ENCODE measurements around the gene TRIM54.
"Not testable (repeated sequence)": the region's sequence is repeated elsewhere in the genome, so short reads cannot be mapped to it uniquely, and the experiment has no call there.

Gene TRIM54

DNA sequence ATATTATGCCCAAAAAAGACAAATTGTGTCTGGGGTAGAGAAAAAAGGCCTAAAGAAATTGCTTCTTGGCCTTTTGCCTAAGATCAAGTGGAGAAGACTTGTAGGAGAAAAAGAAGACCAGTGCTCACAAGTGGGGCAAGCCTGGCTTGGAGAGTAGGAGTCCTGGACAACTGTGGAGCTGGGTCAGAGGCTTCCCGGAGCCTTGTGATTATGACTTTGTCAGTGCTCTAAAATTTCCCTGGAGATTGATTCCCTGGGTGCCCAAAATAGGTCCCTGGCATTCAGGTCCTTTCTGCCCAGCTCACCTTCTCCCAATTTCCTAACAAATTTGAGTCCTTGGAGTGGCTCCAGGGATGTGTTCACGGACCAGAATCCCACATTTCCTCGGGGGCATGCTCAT, 787 bp upstream of the TRIM54 start:
- H3K4me3 ChIP-seq (ENCODE audit: low read depth, low read length) = no peak overlapping the region

DNA sequence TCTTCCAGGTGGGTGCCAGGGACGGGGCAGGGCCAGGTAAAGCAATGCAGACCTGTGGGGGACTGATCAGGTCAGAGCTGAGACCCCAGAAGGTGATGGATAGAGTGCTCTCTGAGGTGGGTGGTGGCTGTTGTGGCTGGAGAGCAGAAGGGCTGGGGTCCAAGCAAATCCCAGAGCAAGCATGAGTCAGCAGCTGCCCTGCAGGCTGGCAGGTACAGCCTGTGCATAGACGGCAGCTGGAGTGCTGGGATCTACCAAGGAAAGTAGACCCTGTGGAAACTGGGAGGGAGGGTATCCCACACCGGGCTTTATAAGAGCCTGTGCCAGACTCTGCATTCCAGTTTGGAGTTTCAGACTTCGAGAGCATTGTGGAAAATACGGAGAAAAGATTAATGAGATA, 663 bp downstream of the TRIM54 start:
- no peak overlapping the region for H3K4me3 ChIP-seq (ENCODE audit: low read depth, low read length)

DNA sequence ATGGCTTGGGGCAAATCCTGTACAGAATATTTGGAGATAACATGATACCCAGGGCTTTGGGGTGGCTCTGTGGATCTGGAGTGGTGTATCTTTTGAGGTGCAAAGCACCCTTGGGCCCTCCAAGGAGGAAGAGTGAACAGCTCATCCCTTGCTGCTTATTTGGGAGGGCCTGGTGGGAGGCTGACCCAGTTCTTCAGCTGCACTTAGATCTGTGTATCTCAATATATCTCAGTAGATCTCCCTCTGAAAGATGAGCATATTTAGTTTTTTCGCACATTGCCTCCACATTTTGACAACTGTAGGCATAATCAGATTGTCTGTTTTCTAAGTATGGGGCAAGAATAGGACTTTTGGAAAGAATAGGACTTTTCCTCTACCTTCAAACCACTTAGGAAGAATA, 2.8 kb downstream of the TRIM54 start:
- no peak overlapping the region for H3K4me3 ChIP-seq (ENCODE audit: low read depth, low read length)

DNA sequence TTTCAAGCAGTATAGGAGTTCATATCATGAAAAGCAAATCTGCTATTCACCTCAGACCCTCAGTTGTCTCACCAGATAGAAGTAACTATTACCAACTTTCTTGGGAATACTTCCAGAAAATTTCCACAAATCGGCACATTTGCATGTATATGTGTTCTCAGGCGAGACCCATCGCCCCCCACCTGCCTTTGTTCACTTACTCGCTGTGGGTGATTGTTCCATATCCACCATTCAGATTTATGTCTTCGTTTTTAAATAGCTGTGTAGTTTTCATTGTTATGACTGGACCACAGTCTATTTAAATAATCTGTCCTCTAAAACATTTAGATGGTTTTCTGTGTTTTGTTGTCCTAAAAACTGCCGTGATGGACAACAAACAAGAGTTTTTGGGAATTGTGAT, 3.3 kb downstream of the TRIM54 start:
- H3K4me3 ChIP-seq (ENCODE audit: low read depth, low read length) = no peak overlapping the region

DNA sequence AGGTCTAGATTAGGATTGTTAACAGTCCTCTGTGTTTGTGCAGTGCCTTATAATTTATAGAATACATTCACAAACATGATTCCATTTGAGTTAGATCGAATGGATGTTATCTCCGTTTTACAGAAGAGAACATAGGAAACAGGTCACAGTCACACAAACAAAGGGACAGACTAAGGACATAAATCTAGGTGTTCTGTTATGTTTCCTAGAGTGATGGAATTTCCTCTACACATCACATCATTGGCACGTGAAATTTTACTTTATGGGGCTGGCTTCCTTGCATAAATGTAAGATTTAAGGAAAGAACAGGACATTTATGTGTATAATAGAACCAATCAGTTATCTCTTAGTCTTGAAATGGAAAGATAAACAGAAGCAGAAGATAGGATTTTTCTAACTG, 6.4 kb downstream of the TRIM54 start:
- no peak overlapping the region for H3K4me3 ChIP-seq (ENCODE audit: low read depth, low read length)

DNA sequence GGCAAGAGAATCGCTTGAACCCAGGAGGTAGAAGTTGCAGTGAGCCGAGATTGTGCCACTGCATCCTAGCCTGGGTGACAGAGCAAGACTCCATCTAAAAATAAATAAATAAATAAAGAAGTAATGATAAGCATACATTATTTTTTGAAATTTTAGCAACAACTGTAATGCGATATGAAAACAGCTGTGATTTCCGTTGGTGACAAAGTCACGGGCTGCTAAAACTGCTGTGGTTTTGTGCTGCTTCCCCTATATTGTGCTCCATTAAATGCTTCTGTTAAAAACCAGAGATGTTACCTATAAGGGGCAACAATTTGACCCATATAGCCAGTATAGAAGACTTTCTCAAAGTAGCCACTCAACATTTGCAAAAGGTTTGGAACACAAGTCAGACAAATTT, 8.3 kb downstream of the TRIM54 start:
- no peak overlapping the region for H3K4me3 ChIP-seq (ENCODE audit: low read depth, low read length)

DNA sequence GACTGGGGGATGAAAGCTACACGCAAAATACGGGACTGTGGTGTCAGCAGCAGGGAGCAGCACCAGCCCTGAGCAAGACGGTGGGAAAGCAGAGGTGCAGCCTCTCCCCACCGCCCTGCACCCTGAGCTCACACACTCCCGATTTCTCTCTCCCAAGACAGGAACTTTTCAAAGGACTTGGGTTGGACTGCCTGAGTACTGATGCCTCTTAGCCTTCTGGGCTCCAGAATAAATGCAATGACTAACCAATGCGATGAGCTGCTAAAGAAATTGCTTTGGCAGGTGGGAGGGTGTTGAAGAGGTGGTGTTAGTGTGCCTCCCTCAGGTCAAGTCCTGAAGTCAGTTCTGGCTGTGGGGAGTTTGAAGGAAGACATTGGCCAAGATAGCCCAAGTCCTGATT, 9.6 kb downstream of the TRIM54 start:
- no peak overlapping the region for H3K4me3 ChIP-seq (ENCODE audit: low read depth, low read length)

DNA sequence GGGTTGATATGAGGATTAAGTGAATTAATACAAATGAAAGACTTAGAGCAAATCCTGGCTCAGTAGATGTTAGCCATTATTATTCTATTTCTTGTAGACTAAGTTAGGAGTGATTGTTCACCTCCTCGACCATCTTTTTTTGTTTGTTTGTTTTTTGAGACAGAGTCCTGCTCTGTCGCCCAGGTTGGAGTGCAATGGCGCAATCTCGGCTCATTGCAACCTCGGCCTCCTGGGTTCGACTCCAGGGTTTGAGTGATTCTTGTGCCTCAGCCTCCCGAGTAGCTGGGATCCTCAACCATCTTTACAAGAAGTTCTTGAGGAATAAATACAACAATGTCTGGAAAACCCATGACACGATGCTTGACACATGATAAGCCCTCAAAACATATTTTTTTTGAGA, 12.7 kb downstream of the TRIM54 start:
- no peak overlapping the region for H3K4me3 ChIP-seq (ENCODE audit: low read depth, low read length)

DNA sequence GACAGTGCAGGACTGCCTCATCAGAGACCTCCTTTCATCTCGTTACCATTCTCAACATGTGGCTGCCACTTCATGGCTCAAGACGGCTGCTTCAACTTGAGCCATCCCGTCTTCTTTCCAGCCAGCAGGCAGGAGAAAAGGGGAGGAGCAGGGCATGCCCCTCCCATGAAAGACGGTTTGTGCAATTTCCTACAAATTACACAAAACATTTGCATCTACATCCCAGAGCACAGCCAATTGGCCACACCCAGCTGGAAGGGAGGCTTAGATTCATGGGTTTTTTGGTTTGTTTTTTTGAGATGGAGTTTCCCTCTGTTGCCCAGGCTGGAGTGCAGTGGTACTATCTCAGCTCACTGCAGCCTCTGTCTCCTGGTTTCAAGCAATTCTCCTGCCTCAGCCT, 14.3 kb downstream of the TRIM54 start:
- no peak overlapping the region for H3K4me3 ChIP-seq (ENCODE audit: low read depth, low read length)

DNA sequence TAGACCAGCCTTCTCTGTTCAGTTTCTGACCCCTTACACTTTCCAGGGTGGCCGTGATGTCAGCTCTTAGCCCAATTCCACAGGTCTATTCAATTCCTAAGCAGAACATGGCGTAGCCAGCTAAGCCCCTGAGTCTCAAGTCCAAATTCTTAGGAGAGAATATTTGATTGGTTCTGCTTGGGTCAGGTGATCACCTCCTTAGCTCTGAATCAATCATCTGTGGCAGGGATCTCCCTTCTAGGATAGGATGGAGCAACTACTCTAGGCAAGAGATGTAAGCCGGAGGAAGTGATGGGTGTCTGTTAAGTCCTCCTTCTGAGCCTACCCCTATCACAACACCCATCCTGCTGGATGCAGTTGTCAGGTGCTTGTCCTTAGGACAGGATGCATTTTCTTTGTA, 15.0 kb downstream of the TRIM54 start:
- no peak overlapping the region for H3K4me3 ChIP-seq (ENCODE audit: low read depth, low read length)

DNA sequence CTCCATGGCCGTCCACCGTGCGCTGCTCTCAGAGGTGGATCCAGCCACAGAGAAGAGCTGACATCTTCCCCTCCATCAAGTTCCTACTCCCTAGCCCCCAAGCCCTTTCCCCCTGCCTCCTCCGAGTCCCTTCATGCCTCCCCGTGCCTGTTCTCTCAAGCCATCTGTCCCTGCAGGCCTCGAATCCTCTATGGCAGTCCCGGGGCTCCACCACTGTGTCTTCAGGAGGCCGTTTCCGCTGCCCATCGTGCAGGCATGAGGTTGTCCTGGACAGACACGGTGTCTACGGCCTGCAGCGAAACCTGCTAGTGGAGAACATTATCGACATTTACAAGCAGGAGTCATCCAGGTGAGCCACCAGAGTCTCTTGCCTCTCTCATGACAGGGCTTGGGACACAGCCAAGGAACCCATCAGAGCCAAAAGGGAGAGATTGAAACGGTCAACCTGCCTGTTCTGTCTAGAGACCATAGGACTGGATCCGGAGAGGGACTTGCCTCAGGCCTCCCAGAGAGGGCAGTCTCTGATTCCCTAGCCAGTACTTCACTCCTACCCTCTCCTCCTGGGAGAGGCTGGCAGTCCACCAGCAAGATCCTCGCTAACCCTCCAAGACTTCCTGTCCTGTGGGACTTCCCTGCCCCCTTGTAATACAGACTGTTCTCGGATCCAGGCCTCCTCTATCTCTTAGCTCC, 16.3 kb downstream of the TRIM54 start:
- H3K4me3 ChIP-seq (ENCODE audit: low read depth, low read length) = no peak overlapping the region

DNA sequence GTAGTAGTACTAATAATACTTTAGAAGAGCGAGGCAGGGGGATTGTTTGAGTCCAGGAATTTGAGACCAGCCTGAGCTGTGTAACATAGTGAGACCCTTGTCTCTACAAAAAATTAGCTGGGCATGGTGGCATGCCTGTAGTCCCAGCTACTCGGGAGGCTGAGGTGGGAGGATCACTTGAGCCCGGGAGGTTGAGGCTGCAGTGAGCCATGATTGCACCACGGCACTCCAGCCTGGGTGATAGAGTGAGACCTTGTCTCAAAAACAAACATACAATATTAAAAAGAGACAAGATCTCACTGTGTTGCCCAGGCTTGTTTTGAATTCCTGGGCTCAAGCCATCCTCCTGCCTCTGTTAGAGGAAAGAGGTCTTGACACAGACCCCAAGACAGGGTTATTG, 18.4 kb downstream of the TRIM54 start:
- not testable (repeated sequence) for H3K4me3 ChIP-seq (ENCODE audit: low read depth, low read length)

DNA sequence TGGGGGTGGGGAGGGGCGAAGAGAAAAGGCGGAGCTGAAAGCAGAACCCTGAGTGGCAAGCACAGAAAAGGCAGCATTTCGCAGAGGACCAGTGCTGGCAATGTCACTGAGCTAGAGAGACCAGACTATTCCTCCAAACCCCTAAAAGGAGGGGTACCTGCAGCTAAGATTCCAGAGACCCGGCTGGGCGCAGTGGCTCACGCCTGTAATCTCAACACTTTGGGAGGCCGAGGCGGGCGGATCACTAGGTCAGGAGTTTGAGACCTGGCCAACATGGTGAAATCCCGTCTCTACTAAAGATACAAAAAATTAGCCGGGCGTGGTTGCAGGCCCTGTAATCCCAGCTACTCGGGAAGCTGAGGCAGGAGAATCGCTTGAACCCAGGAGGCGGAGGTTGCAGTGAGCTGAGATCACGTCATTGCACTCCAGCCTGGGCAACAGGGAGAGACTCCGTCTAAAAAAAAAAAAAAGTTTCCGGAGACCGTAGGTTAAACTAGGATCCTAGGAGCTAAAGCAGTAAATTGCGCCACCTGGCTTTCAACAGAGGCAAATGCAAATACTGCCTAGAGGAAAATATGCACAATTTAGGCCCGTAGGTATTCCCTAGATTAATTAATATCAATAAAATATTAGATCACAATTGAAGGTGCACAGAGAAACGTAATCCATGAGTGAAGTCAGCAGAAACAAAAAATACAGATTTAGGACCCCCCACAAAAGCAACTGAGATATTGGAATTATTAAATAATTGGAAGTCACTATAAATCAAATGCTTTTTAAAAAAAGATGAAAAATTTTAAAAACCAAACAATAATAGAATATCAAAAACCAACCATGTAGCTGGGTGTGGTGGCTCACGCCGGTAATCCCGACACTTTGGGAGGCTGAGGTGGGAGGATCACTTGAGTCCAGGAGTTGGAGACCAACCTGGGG, 21.1 kb downstream of the TRIM54 start:
- H3K4me3 ChIP-seq (ENCODE audit: low read depth, low read length) = no peak overlapping the region

DNA sequence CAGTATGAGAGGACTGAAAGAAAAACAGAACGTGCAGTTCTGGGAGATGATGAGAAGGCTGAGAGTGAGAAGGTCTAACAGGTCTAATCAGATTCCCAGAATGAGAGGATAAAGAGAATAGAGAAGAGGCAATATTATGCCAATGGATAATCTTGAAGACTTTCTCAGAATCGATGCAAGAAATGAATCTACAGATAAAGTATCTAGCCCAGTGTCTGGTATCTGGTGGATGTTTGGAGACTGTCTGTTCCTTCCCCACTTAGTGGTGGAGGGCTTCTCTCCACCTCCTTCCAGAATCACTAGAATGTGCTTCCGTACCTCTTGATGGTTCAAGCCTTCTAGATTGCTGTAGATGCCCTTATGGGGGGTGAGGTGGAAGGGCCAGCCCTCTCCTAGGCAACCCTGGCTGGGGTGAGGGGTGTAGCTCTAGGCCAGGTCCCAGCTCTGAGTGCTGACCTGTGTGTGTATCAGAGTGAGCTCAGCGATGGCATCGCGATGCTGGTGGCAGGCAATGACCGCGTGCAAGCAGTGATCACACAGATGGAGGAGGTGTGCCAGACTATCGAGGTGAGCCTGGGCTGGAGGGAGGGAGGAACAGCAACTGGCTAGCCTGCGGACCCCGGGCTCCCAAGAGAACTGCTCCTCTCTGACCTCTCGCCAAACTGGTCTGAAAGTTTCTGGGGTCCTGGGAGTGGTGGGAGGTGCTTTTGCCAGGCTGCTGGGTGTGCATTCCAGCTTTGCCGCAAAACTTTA, 22.4 kb downstream of the TRIM54 start:
- no peak overlapping the region for H3K4me3 ChIP-seq (ENCODE audit: low read depth, low read length)

DNA sequence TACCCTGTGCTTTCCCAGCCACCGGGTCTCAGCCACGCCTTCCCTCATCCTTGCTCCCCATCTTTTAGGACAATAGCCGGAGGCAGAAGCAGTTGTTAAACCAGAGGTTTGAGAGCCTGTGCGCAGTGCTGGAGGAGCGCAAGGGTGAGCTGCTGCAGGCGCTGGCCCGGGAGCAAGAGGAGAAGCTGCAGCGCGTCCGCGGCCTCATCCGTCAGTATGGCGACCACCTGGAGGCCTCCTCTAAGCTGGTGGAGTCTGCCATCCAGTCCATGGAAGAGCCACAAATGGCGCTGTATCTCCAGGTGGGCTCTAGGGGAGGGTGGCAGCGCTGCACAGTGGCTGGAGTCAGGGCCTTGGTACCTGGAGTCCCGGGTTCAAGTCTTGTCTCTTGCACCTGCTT, 23.3 kb downstream of the TRIM54 start:
- H3K4me3 ChIP-seq (ENCODE audit: low read depth, low read length) = no peak overlapping the region

DNA sequence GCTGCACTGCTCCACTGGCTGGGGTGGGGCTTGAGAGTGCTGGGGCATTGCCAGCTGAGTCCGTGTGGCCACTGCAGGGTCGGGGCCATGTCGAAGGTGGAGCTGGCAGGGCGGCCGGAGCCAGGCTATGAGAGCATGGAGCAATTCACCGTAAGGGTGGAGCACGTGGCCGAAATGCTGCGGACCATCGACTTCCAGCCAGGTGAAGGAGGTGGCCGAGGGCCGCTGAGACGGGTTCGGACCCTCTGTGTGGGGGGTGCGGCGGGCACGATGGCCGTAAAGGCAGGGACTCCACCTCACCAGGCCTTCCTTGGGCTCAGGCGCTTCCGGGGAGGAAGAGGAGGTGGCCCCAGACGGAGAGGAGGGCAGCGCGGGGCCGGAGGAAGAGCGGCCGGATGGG, 23.9 kb downstream of the TRIM54 start:
- no peak overlapping the region for H3K4me3 ChIP-seq (ENCODE audit: low read depth, low read length)

DNA sequence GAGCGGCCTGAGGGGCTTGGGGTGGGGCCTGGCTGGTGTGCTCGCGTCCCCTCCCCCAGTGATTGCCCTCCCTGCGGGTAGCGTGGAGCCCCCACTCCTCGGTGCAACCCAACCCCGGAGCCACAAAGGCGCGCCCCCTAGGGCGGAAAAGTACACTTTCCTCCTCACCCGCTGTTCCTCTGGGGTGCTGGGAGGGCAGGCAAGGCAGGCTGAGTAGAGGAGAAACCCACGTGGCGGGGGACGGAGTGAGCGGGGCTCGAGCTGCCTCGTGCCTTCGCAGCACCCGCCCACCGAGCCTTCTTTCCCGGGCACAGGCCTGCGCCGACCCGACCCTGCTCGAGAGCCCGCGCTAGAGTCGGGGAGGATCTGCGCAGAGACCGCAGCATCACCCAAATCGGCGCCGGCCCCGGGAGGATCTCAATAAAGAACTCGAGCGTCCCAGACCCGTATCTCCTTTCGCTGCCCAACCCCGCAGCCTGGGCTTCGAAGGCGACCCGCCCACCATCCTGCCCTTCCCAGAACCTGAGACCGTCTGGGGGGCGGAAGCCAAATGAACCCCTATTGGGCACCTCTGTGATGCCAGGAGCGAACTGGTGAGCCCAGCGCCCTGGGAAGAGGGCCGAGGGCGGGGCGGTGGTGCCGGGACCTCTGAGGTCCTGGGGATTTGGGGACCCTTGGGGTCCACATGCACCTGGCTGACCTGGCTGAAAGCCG, 24.5 kb downstream of the TRIM54 start:
- H3K4me3 ChIP-seq (ENCODE audit: low read depth, low read length) = peak overlapping the region; percentile 13

DNA sequence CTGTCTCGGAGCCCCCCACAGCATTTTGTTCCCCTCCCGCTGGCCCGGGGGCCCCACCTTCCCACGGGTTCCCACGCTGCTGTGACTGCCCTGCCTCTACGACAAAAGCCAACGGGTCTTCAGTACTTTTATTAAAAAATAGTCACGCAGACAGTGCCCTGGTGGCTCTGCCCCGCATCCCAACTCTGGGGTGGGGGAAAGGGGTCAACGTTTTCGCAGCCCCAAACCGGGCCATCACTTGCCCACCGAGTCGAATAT, 25.0 kb downstream of the TRIM54 start:
- H3K4me3 ChIP-seq (ENCODE audit: low read depth, low read length) = no peak overlapping the region

DNA sequence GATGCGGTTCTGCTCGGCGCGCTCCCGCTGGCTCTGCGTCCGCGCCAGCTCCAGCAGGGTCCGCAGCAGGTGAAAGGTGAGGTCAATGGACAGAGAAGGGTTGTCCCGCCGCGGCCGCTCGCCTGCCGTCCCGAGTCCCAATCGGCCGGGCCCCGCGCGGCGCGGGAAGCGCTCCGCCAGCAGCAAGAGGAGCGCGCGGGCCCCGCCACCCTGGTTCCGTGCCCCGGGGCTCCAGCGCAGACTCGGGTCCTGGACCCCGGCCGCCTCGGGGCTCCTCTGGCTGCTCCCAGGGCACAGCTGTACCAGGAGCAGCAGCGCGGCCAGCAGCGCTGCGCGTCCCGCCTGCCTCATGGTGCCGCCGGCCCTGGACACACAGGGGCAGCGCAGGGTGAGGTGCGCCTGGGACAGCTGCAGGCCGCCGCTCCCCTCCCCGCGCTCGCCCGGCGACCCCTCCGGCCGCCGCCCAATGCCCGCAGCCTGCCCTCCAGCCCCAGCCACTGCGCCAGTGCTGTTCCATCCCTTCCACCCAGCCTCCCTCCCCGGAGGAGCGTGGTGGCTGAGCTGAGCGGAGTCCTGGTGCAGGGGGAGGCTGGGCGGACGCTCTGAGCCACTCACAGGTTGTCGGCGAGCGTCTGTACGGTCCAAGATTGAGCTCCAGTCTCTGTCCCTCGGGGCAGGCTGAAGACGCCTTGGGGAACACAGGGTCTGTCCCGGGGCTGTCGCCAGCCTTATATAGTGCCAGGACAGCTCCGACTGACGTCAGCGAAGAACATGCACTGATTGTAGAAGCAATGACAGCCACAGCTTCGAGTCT, 25.5 kb downstream of the TRIM54 start:
- peak overlapping the region; percentile 13 for H3K4me3 ChIP-seq (ENCODE audit: low read depth, low read length)

DNA sequence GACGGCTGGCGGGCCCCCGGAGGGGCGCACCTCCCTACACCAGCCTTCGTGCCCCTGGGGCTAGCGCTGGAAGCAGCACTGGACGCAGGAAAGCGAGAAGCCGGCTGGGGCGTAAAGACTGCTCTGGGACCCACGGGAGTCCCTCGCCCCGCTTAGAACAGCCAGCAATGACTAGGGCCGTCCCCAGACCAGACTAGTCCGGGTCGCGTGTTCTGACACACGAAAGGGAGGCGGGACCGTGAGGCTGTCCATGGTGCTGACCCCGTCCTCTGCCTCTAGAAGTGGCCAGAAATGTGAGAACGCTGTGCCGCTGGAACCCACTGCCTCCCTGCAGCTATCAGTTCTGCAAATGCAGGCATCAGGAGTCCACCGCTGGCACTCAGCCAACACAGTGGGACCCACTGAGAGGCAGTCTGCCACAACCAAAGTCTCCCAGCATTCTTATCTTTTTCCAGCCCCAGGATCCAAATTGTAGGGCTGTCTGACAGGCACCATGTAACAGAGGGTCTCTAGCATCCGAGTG, 26.2 kb downstream of the TRIM54 start, which contains the start of gene UCN:
TSS of gene UCN (minus strand) at position 87 of the 523 bp plus-strand sequence. CDS start 550 bp downstream, outside the sequence.
- H3K4me3 ChIP-seq (ENCODE audit: low read depth, low read length) = peak within 1 kb of the TSS; percentile 13
